Measurements from ENCODE around the gene PAM. TPM values are rescaled to one million over a fixed set of nuclear protein-coding genes. Genes with fewer than 3 reads are reported as not detected.

Gene PAM
- polyA plus RNA-seq, 1 donor (not counting 4 experiments of a cell fraction or from before 2014, with no cell fraction given) = 149 TPM

DNA sequence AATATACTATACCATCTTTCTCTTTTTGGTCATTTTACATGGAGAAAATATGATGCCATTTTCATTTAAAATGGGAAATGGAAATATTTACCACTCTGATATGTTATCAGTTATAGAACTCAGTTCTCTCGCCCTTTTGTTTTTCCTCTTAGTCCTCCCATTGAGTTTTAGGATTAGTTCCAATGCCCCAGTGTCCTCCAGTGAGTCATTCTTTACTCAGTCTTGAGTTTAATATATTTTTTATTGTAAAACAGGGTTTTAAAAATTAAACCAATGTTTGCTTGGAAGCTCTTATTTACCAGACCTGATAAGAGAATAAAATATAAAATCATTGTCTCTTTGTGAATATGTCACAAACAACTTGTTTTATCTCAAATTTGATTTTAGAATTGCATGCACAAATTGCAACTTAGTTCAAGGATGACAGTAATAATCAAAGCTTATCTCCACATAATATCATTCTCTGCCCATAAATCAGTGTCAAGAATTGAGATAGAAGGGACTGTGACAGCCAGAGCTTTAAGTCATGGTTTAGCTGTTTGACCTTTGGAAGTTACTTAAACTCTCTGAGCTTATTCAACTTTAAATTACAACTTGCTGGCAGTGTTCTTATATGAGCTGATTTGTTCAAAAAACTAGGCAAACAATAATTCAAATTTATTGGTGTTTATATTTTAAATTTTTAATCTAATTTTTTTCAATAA is 166.4 kb downstream of the PAM start:
- FAIRE-seq (no peak), DNase-seq (ENCODE audit: low read depth, low spot score) (no peak)
- Histone ChIP-seq H3K9ac (ENCODE audit: control insufficient read depth, extremely low read depth, insufficient read depth, low read length) (no peak overlapping the region), H3K9me1 (ENCODE audit: control insufficient read depth, extremely low read depth, insufficient read depth, low read length) (no peaks in the 10 kb centered on the region), H3K79me2 (ENCODE audit: control insufficient read depth, insufficient read depth, low read length) (no peaks in the 10 kb centered on the region), H3K4me1 (ENCODE audit: control insufficient read depth, extremely low read depth, insufficient read depth, low read length) (no peaks in the 10 kb centered on the region), H4K20me1 (ENCODE audit: control insufficient read depth, extremely low read depth, insufficient read depth, low read length) (no peaks in the 10 kb centered on the region), H3K4me2 (ENCODE audit: control insufficient read depth, extremely low read depth, insufficient read depth, low read depth, low read length) (no peak overlapping the region), H3K27me3 (ENCODE audit: control insufficient read depth, extremely low read depth, insufficient read depth, low read length) (no peaks in the 10 kb centered on the region), H3K27ac (ENCODE audit: control insufficient read depth, insufficient read depth, low read length) (no peak overlapping the region), H3K36me3 (ENCODE audit: control insufficient read depth in 2 of 2, extremely low read depth in 1 of 2, insufficient read depth in 2 of 2, low read length in 2 of 2) (peaks cover 0 to 3% of the 10 kb centered on the region in 2 experiments), H3K9me3 (ENCODE audit: control insufficient read depth, low read depth, low read length) (no peaks in the 10 kb centered on the region), H2AFZ (ENCODE audit: control insufficient read depth, low read length) (no peak overlapping the region), H3K4me3 (ENCODE audit: control insufficient read depth in 2 of 3, extremely low read depth in 1 of 3, insufficient read depth in 2 of 3, low read depth in 1 of 3, low read length in 3 of 3) (no peak overlapping the region)
- dilution Hi-C loops (cut with MboI; ENCODE audit: extremely low pct_ligation_motif_present, low sequenced_read_pairs) = no loop called here
- TF ChIP-seq, protein P1, sequence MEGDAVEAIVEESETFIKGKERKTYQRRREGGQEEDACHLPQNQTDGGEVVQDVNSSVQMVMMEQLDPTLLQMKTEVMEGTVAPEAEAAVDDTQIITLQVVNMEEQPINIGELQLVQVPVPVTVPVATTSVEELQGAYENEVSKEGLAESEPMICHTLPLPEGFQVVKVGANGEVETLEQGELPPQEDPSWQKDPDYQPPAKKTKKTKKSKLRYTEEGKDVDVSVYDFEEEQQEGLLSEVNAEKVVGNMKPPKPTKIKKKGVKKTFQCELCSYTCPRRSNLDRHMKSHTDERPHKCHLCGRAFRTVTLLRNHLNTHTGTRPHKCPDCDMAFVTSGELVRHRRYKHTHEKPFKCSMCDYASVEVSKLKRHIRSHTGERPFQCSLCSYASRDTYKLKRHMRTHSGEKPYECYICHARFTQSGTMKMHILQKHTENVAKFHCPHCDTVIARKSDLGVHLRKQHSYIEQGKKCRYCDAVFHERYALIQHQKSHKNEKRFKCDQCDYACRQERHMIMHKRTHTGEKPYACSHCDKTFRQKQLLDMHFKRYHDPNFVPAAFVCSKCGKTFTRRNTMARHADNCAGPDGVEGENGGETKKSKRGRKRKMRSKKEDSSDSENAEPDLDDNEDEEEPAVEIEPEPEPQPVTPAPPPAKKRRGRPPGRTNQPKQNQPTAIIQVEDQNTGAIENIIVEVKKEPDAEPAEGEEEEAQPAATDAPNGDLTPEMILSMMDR (optimal IDR thresholded peaks at IDR 0.05 in 1 of 3, IDR thresholded peaks at IDR 0.05 in 1 of 3, conservative IDR thresholded peaks at IDR 0.05 in 1 of 3; ENCODE audit: extremely low read depth in 1 of 3, insufficient read depth in 2 of 3, low read length in 3 of 3) = no peak
- no peak for TF ChIP-seq EZH2 (IDR thresholded peaks at IDR 0.05; ENCODE audit: low read length)

DNA sequence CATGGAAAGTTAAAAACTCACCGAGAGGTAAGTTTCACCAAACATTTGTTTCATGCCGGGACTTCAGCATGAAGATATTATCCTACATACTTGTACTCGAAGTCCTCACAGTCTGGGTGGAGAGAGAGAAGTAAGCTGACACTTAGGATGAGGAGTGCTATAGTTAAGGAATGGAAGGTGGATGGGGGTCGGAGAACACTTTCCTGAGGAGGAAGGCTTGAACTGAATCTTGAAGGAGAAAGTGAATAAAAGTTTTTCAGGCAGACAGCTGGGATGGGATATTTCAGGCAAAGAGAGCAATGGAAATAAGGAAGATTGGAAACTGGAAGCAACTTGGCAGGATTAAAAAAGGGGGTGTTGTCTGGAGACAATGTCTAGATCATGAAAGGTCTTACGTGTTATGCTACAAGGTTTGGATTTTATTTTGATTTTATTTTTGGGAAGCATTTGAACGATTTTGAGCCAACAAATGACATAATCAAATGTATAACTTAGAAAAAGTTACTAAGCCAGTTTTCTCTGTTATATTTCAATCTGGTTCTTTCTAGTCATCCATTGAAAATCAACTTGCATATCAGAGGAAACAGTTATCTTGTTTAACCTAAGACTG is 167.1 kb downstream of the PAM start:
- FAIRE-seq (no peak), DNase-seq (ENCODE audit: low read depth, low spot score) (no peak)

More for the DNA sequence above, 167.1 kb downstream of the PAM start:
- Histone ChIP-seq H3K9me1 (ENCODE audit: control insufficient read depth, extremely low read depth, insufficient read depth, low read length) (no peaks in the 10 kb centered on the region), H3K9me3 (ENCODE audit: control insufficient read depth, low read depth, low read length) (no peaks in the 10 kb centered on the region), H3K4me2 (ENCODE audit: control insufficient read depth, extremely low read depth, insufficient read depth, low read depth, low read length) (no peak overlapping the region), H4K20me1 (ENCODE audit: control insufficient read depth, extremely low read depth, insufficient read depth, low read length) (no peaks in the 10 kb centered on the region), H3K79me2 (ENCODE audit: control insufficient read depth, insufficient read depth, low read length) (no peaks in the 10 kb centered on the region), H3K4me1 (ENCODE audit: control insufficient read depth, extremely low read depth, insufficient read depth, low read length) (no peaks in the 10 kb centered on the region), H3K27me3 (ENCODE audit: control insufficient read depth, extremely low read depth, insufficient read depth, low read length) (no peaks in the 10 kb centered on the region), H3K4me3 (ENCODE audit: control insufficient read depth in 2 of 3, extremely low read depth in 1 of 3, insufficient read depth in 2 of 3, low read depth in 1 of 3, low read length in 3 of 3) (no peak overlapping the region), H3K9ac (ENCODE audit: control insufficient read depth, extremely low read depth, insufficient read depth, low read length) (no peak overlapping the region), H3K36me3 (ENCODE audit: control insufficient read depth in 2 of 2, extremely low read depth in 1 of 2, insufficient read depth in 2 of 2, low read length in 2 of 2) (peaks cover 0 to 7% of the 10 kb centered on the region in 2 experiments), H2AFZ (ENCODE audit: control insufficient read depth, low read length) (no peak overlapping the region), H3K27ac (ENCODE audit: control insufficient read depth, insufficient read depth, low read length) (no peak overlapping the region)
- dilution Hi-C loops (cut with MboI; ENCODE audit: extremely low pct_ligation_motif_present, low sequenced_read_pairs) = no loop called here
- no peak for TF ChIP-seq EZH2 (IDR thresholded peaks at IDR 0.05; ENCODE audit: low read length)
- TF ChIP-seq, protein P1 (optimal IDR thresholded peaks at IDR 0.05 in 1 of 3, IDR thresholded peaks at IDR 0.05 in 1 of 3, conservative IDR thresholded peaks at IDR 0.05 in 1 of 3; ENCODE audit: extremely low read depth in 1 of 3, insufficient read depth in 2 of 3, low read length in 3 of 3) = no peak
